Naive thymus-derived CD4-positive, alpha-beta T cell (primary cell): Measurements from ENCODE around the gene ENTR1. TPM values are rescaled to one million over a fixed set of nuclear protein-coding genes. Genes with fewer than 3 reads are reported as not detected.

Experiments used
- ATAC-seq: fragments of 150-1000 bp; cut with Tn5 transposase; 2 replicates; pipeline ENCODE4 v1.10.0; 2021; ENCODE audit warnings: mild to moderate bottlenecking, moderate library complexity
- CTCF ChIA-PET: fragments of 350-600 bp; sonication (Branson Sonifier 250); formaldehyde crosslinking; loops from one replicate; lab custom pipeline; 2021; ENCODE audit warnings: antibody characterized with exemption; lab: Charles Lee
- POLR2A ChIA-PET: fragments of 350-600 bp; sonication (Branson Sonifier 250); formaldehyde crosslinking; loops from one replicate; lab custom pipeline; 2021; ENCODE audit warnings: antibody characterized with exemption, inconsistent platforms; lab: Charles Lee
- DNase-seq, 9 donors: peaks; one replicate each; pipeline versions ENCODE4 v3.0.0 to v3.0.0-alpha.2; 2020 to 2022; ENCODE audit warnings: mixed read lengths in 1 of 9
- H3K27ac ChIP-seq: one replicate; pipeline ENCODE4 v1.7.0; 2013; ENCODE audit warnings: mild to moderate bottlenecking, low read depth, low read length, moderate library complexity
- H3K27me3 ChIP-seq, 2 donors: one replicate each; pipeline ENCODE4 v1.7.0; 2013; ENCODE audit warnings: low read length in 2 of 2, mild to moderate bottlenecking in 2 of 2, moderate library complexity in 2 of 2; ENCODE audit not compliant: control insufficient read depth in 2 of 2, insufficient read depth in 2 of 2
- H3K36me3 ChIP-seq, 3 experiments: 1 replicate in 2 of 3; 2 replicates in 1 of 3; pipeline ENCODE4 v1.7.0; 2013; ENCODE audit warnings: low read length in 3 of 3, mild to moderate bottlenecking in 3 of 3, moderate library complexity in 1 of 3; ENCODE audit not compliant: insufficient read depth in 3 of 3, control insufficient read depth in 2 of 3
- H3K4me1 ChIP-seq, 2 donors: one replicate each; pipeline ENCODE4 v1.7.0; 2013; ENCODE audit warnings: low read length in 2 of 2, mild to moderate bottlenecking in 2 of 2, moderate library complexity in 1 of 2; ENCODE audit not compliant: control insufficient read depth in 2 of 2, insufficient read depth in 2 of 2
- H3K4me3 ChIP-seq: 2 replicates; pipeline ENCODE4 v1.7.0; 2013; ENCODE audit warnings: mild to moderate bottlenecking, low read length
- H3K9me3 ChIP-seq, 3 experiments: 1 replicate in 2 of 3; 2 replicates in 1 of 3; pipeline ENCODE4 v1.7.0; 2013; ENCODE audit warnings: low read length in 3 of 3; ENCODE audit not compliant: control insufficient read depth in 2 of 3
- H3K27ac Mint-ChIP-seq, 9 donors: one replicate each; pipeline ENCODE4 v1.8.0; 2020 to 2022; ENCODE audit warnings: mixed read lengths in 9 of 9, mild to moderate bottlenecking in 8 of 9, moderate library complexity in 5 of 9, inconsistent platforms in 2 of 9
- H3K27me3 Mint-ChIP-seq, 5 donors: one replicate each; pipeline ENCODE4 v1.8.0; 2021 to 2022; ENCODE audit warnings: mixed read lengths in 5 of 5, mild to moderate bottlenecking in 1 of 5
- H3K36me3 Mint-ChIP-seq, 5 donors: one replicate each; pipeline ENCODE4 v1.8.0; 2020 to 2022; ENCODE audit warnings: mixed read lengths in 5 of 5, mild to moderate bottlenecking in 3 of 5, inconsistent platforms in 1 of 5
- H3K4me1 Mint-ChIP-seq, 7 donors: one replicate each; pipeline ENCODE4 v1.8.0; 2020 to 2022; ENCODE audit warnings: mixed read lengths in 7 of 7, mild to moderate bottlenecking in 3 of 7, inconsistent platforms in 1 of 7
- H3K4me3 Mint-ChIP-seq, 10 donors: one replicate each; pipeline ENCODE4 v1.8.0; 2020 to 2022; ENCODE audit warnings: mild to moderate bottlenecking in 10 of 10, mixed read lengths in 10 of 10, moderate library complexity in 6 of 10, inconsistent platforms in 2 of 10
- H3K9me3 Mint-ChIP-seq, 11 donors: one replicate each; pipeline ENCODE4 v1.8.0; 2020 to 2022; ENCODE audit warnings: mixed read lengths in 11 of 11, mild to moderate bottlenecking in 4 of 11, inconsistent platforms in 1 of 11, moderate library complexity in 1 of 11
- intact Hi-C, 2 donors: fragments of 100-400 bp; cut with micrococcal nuclease; formaldehyde crosslinking; loops; one replicate each; pipeline ENCODE4 v1.15.1; 2023
- polyA plus RNA-seq, 2 donors: library from polyadenylated mRNA; unstranded; fragments of 300-500 nt; fragmentation: Illumina TruSeq; gene quantifications; one replicate each; pipeline ENCODE4 v1.2.3, GENCODE V29; 2021
- total RNA-seq, 6 experiments: library from RNA in 5 of 6; stranded (reverse) in 5 of 6; gene quantifications; 1 replicate in 5 of 6; 2 replicates in 1 of 6; pipeline ENCODE4 v1.2.3 and lab custom pipeline; 2021 to 2026

The ENTR1 gene
- total and polyA plus RNA-seq, 7 experiments from 2014 or later, result 9.2 to 89.0 (median 65.9) TPM

- ChIA-PET POLR2A (interaction anchor here (0.6 to 1.5 kb wide), 2 partner anchors 11 to 16 kb away, joined by 3 read pairs; no protein-coding TSS in a partner anchor), CTCF (no interaction called here)
- Histone ChIP-seq H3K36me3 (peaks cover 6 to 88% (median 18%) of the 10 kb centered on the region in 3 experiments), H3K9me3 (no peaks in the 10 kb centered on the region), H3K27me3 (no peaks in the 10 kb centered on the region), H3K4me3 (no peak overlapping the region), H3K4me1 (no peaks in the 10 kb centered on the region), H3K27ac (no peak overlapping the region)
- no peak overlapping the region for H3K4me3 Mint-ChIP-seq
- peaks cover 0 to 38% (median 11%) of the 10 kb centered on the region in 5 donors for H3K36me3 Mint-ChIP-seq
- no peak for ATAC-seq
- no peak for DNase-seq
- intact Hi-C loops, result no loop called here
- no peaks in the 10 kb centered on the region for H3K9me3 Mint-ChIP-seq
- no peak overlapping the region for H3K27ac Mint-ChIP-seq
- H3K4me1 Mint-ChIP-seq, result peaks cover 0 to 7% (median 0%) of the 10 kb centered on the region in 7 donors
- no peaks in the 10 kb centered on the region for H3K27me3 Mint-ChIP-seq
Observed at GRCh38 chr9:136392538-136393449, 17.6 kb downstream of the ENTR1 start.

- H3K4me3 Mint-ChIP-seq, result no peak overlapping the region
- DNase-seq, result no peak
Observed at GRCh38 chr9:136391737-136392537, 18.5 kb downstream of the ENTR1 start.

GRCh38 chr9:136389396-136389795 lies 21.0 kb downstream of the ENTR1 start:
- H3K4me3 Mint-ChIP-seq, result no peak overlapping the region
- ChIA-PET POLR2A (interaction anchor here (1.6 kb wide), 1 partner anchor 21 kb away, joined by 3 read pairs; the partner anchor contains the start of genes ENTR1 and PMPCA), CTCF (interaction anchor here (1.5 kb wide), 1 partner anchor 12 kb away, joined by 8 read pairs; no protein-coding TSS in a partner anchor)
- H3K4me1 Mint-ChIP-seq, result peaks cover 8 to 18% (median 15%) of the 10 kb centered on the region in 7 donors
- peaks cover 8 to 17% of the 10 kb centered on the region in 2 donors for H3K4me1 ChIP-seq
- no peak overlapping the region for H3K27ac Mint-ChIP-seq
- no peak overlapping the region for H3K4me3 ChIP-seq
- no peaks in the 10 kb centered on the region for H3K9me3 Mint-ChIP-seq
- ATAC-seq, result no peak
- no peaks in the 10 kb centered on the region for H3K9me3 ChIP-seq
- DNase-seq, result no peak
- no peaks in the 10 kb centered on the region for H3K27me3 Mint-ChIP-seq
- H3K27me3 ChIP-seq, result no peaks in the 10 kb centered on the region
- H3K36me3 ChIP-seq, result peaks cover 0 to 73% (median 6%) of the 10 kb centered on the region in 3 experiments
- intact Hi-C loops, result no loop called here
- H3K27ac ChIP-seq, result no peak overlapping the region
- peaks cover 0 to 43% (median 26%) of the 10 kb centered on the region in 5 donors for H3K36me3 Mint-ChIP-seq

More at GRCh38 chr9:136391737-136392537, 18.5 kb downstream of the ENTR1 start:
- ChIA-PET POLR2A (interaction anchor here (0.6 to 1.5 kb wide), 2 partner anchors 12 to 17 kb away, joined by 3 read pairs; no protein-coding TSS in a partner anchor), CTCF (no interaction called here)
- H3K9me3 Mint-ChIP-seq, result no peaks in the 10 kb centered on the region
- H3K27me3 Mint-ChIP-seq, result no peaks in the 10 kb centered on the region
- Histone ChIP-seq H3K36me3 (peaks cover 6 to 91% (median 17%) of the 10 kb centered on the region in 3 experiments), H3K27me3 (no peaks in the 10 kb centered on the region), H3K4me1 (no peaks in the 10 kb centered on the region), H3K4me3 (no peak overlapping the region), H3K27ac (no peak overlapping the region), H3K9me3 (no peaks in the 10 kb centered on the region)
- intact Hi-C loops, result no loop called here
- no peak overlapping the region for H3K27ac Mint-ChIP-seq
- H3K4me1 Mint-ChIP-seq, result peaks cover 0 to 4% (median 0%) of the 10 kb centered on the region in 7 donors
- peaks cover 0 to 41% (median 17%) of the 10 kb centered on the region in 5 donors for H3K36me3 Mint-ChIP-seq
- no peak for ATAC-seq

- no peak overlapping the region for H3K4me3 ChIP-seq
- intact Hi-C loops, result no loop called here
- peaks cover 8 to 22% (median 16%) of the 10 kb centered on the region in 7 donors for H3K4me1 Mint-ChIP-seq
- no peaks in the 10 kb centered on the region for H3K9me3 ChIP-seq
- POLR2A ChIA-PET, result interaction anchor here (1.2 kb wide), 1 partner anchor 23 kb away, joined by 4 read pairs; no protein-coding TSS in a partner anchor
- DNase-seq (no peak), ATAC-seq (no peak)
- no peaks in the 10 kb centered on the region for H3K27me3 Mint-ChIP-seq
- H3K36me3 ChIP-seq, result peaks cover 0 to 73% (median 6%) of the 10 kb centered on the region in 3 experiments
- CTCF ChIA-PET, result no interaction called here
- no peak overlapping the region for H3K27ac ChIP-seq
- H3K27me3 ChIP-seq, result no peaks in the 10 kb centered on the region
- no peak overlapping the region for H3K4me3 Mint-ChIP-seq
- no peak overlapping the region for H3K27ac Mint-ChIP-seq
- H3K9me3 Mint-ChIP-seq, result no peaks in the 10 kb centered on the region
- peaks cover 0 to 43% (median 26%) of the 10 kb centered on the region in 5 donors for H3K36me3 Mint-ChIP-seq
- peaks cover 8 to 20% of the 10 kb centered on the region in 2 donors for H3K4me1 ChIP-seq
Observed at GRCh38 chr9:136387217-136387616, 23.2 kb downstream of the ENTR1 start.

GRCh38 chr9:136386018-136386417 lies 24.4 kb downstream of the ENTR1 start:
- intact Hi-C loops, result no loop called here
- DNase-seq (no peak), ATAC-seq (no peak)
- H3K4me3 ChIP-seq, result no peak overlapping the region
- Mint-ChIP-seq H3K4me1 (peaks cover 8 to 22% (median 16%) of the 10 kb centered on the region in 7 donors), H3K36me3 (peaks cover 0 to 34% (median 21%) of the 10 kb centered on the region in 5 donors), H3K9me3 (no peaks in the 10 kb centered on the region), H3K4me3 (peak overlapping the region in 1 of 10 donors; percentile 23), H3K27me3 (no peaks in the 10 kb centered on the region), H3K27ac (peak overlapping the region in 2 of 9 donors; percentile 30 to 52)
- POLR2A ChIA-PET, result no interaction called here
- H3K9me3 ChIP-seq, result no peaks in the 10 kb centered on the region
- H3K4me1 ChIP-seq, result peaks cover 8 to 20% of the 10 kb centered on the region in 2 donors
- CTCF ChIA-PET, result interaction anchor here (0.9 kb wide), 1 partner anchor 73 kb away, joined by 3 read pairs; no protein-coding TSS in a partner anchor
- H3K36me3 ChIP-seq, result peaks cover 0 to 73% (median 3%) of the 10 kb centered on the region in 3 experiments
- no peak overlapping the region for H3K27ac ChIP-seq
- no peaks in the 10 kb centered on the region for H3K27me3 ChIP-seq

GRCh38 chr9:136385015-136385414 lies 25.4 kb downstream of the ENTR1 start:
- Mint-ChIP-seq H3K9me3 (no peaks in the 10 kb centered on the region), H3K4me1 (peaks cover 8 to 22% (median 16%) of the 10 kb centered on the region in 7 donors), H3K27ac (peak overlapping the region in 4 of 9 donors; percentile 6 to 64 (median 24)), H3K36me3 (peaks cover 0 to 32% (median 20%) of the 10 kb centered on the region in 5 donors), H3K4me3 (peak overlapping the region in 6 of 10 donors; percentile 8 to 63 (median 20)), H3K27me3 (no peaks in the 10 kb centered on the region)
- Histone ChIP-seq H3K27me3 (no peaks in the 10 kb centered on the region), H3K4me1 (peaks cover 8 to 20% of the 10 kb centered on the region in 2 donors), H3K36me3 (peaks cover 0 to 81% (median 3%) of the 10 kb centered on the region in 3 experiments), H3K4me3 (no peak overlapping the region), H3K27ac (no peak overlapping the region), H3K9me3 (no peaks in the 10 kb centered on the region)
- ChIA-PET POLR2A (interaction anchor here (0.7 kb wide), 1 partner anchor 60 kb away, joined by 3 read pairs; no protein-coding TSS in a partner anchor), CTCF (no interaction called here)
- DNase-seq (peak in 6 of 9 donors; percentile 16 to 57 (median 40)), ATAC-seq (peak; percentile 51)
- intact Hi-C loops, result loop anchor here in 1 of 2 donors (1.0 kb wide), 2 partner anchors 15 to 22 kb away; partner anchors contain the start of genes DNLZ and SNAPC4
